ENCODE results near the gene AP1B1. TPM values are rescaled to one million over a fixed set of nuclear protein-coding genes. Genes with fewer than 3 reads are reported as not detected.

AP1B1 gene
- total RNA-seq: 100 to 1,000 TPM in 2 of 4 donors, 10 to 100 TPM in 2; 63.5 to 144 (median 95.4) TPM

GRCh38 chr22:29387921-29388758, at the start of gene AP1B1:
TSS of gene AP1B1 (minus strand) at chr22:29388570. CDS start at chr22:29367243, 21,327 bp downstream.
- H3K9me3 ChIP-seq: no peaks in the 10 kb centered on the region
- peaks cover 0 to 22% (median 0%) of the 10 kb centered on the region in 3 donors for H3K36me3 ChIP-seq
- peak; percentile 79 for DNase-seq
- TF ChIP-seq CTCF (IDR thresholded peaks at IDR 0.05) (peak in 1 of 6 experiments; percentile 43), POLR2A (IDR thresholded peaks at IDR 0.05) (peak in 3 of 4 donors; percentile 35 to 73 (median 47))
- no peaks in the 10 kb centered on the region for H3K27me3 ChIP-seq
- H3K4me1 ChIP-seq: peaks cover 30 to 64% (median 35%) of the 10 kb centered on the region in 3 donors
- 0 to 1% methylated on average over 21 of the region's 68 CpGs for WGBS, 2 donors
- peak within 1 kb of the TSS; percentile 89 to 95 (median 92) for H3K27ac ChIP-seq
- intact Hi-C loops (cut with DNase I): no loop called here
- peak within 1 kb of the TSS; percentile 75 to 92 (median 86) for H3K4me3 ChIP-seq

GRCh38 chr22:29435236-29436136, 47.1 kb upstream of the AP1B1 start:
- no peak for DNase-seq
- Histone ChIP-seq H3K4me1 (no peaks in the 10 kb centered on the region), H3K27me3 (peaks cover 0 to 55% (median 0%) of the 10 kb centered on the region in 4 donors), H3K36me3 (no peaks in the 10 kb centered on the region), H3K27ac (no peak overlapping the region), H3K9me3 (no peaks in the 10 kb centered on the region), H3K4me3 (no peak overlapping the region)
- 53 to 57% methylated on average over 5 of the region's 5 CpGs for WGBS, 2 donors
- intact Hi-C loops (cut with DNase I): no loop called here
- TF ChIP-seq CTCF (IDR thresholded peaks at IDR 0.05) (no peak), POLR2A (IDR thresholded peaks at IDR 0.05) (no peak)

GRCh38 chr22:29434288-29434687, 45.9 kb upstream of the AP1B1 start:
- WGBS, 2 donors: 66 to 71% methylated on average over 7 of the region's 7 CpGs

GRCh38 chr22:29433856-29434255, 45.5 kb upstream of the AP1B1 start:
- Histone ChIP-seq H3K36me3 (no peaks in the 10 kb centered on the region), H3K9me3 (no peaks in the 10 kb centered on the region), H3K4me3 (no peak overlapping the region), H3K4me1 (no peaks in the 10 kb centered on the region), H3K27me3 (peaks cover 0 to 59% (median 0%) of the 10 kb centered on the region in 4 donors), H3K27ac (no peak overlapping the region)
- 92 to 93% methylated on average over 3 of the region's 3 CpGs for WGBS, 2 donors
- no peak for DNase-seq
- intact Hi-C loops (cut with DNase I): no loop called here
- TF ChIP-seq POLR2A (IDR thresholded peaks at IDR 0.05) (no peak), CTCF (IDR thresholded peaks at IDR 0.05) (no peak)

More at GRCh38 chr22:29434288-29434687, 45.9 kb upstream of the AP1B1 start:
- H3K4me3 ChIP-seq: no peak overlapping the region
- peaks cover 0 to 55% (median 0%) of the 10 kb centered on the region in 4 donors for H3K27me3 ChIP-seq
- no peak overlapping the region for H3K27ac ChIP-seq
- intact Hi-C loops (cut with DNase I): no loop called here
- no peak for DNase-seq
- no peaks in the 10 kb centered on the region for H3K9me3 ChIP-seq
- no peak for TF ChIP-seq CTCF (IDR thresholded peaks at IDR 0.05)
- no peak for TF ChIP-seq POLR2A (IDR thresholded peaks at IDR 0.05)
- H3K4me1 ChIP-seq: no peaks in the 10 kb centered on the region
- no peaks in the 10 kb centered on the region for H3K36me3 ChIP-seq

All from esophagus squamous epithelium (tissue), 5 donors.